HG03108 (cell line): ENCODE data around the gene IDE.
"Not testable (repeated sequence)": the region's sequence is repeated elsewhere in the genome, so short reads cannot be mapped to it uniquely, and the experiment has no call there.

ENCODE experiments used
- ATAC-seq: cut with Tn5 transposase; IDR thresholded peaks from one replicate; pipeline ENCODE4 v1.9.1; 2021; ENCODE audit warnings: moderate library complexity; ENCODE audit not compliant: unreplicated experiment

The IDE gene

GRCh38 chr10:92493362-92493761, 80.5 kb downstream of the IDE start:
- no peak for ATAC-seq

- no peak for ATAC-seq
Observed at GRCh38 chr10:92492748-92493240, 81.1 kb downstream of the IDE start.

- no peak for ATAC-seq
Observed at GRCh38 chr10:92490387-92490786, 83.5 kb downstream of the IDE start.

- no peak for ATAC-seq
Observed at GRCh38 chr10:92486637-92487036, 87.3 kb downstream of the IDE start.

GRCh38 chr10:92483539-92483938, 90.4 kb downstream of the IDE start:
- no peak for ATAC-seq

- no peak for ATAC-seq
Observed at GRCh38 chr10:92480413-92480812, 93.5 kb downstream of the IDE start.

GRCh38 chr10:92479547-92479946, 94.3 kb downstream of the IDE start:
- ATAC-seq = no peak

- ATAC-seq = no peak
Observed at GRCh38 chr10:92478536-92478935, 95.4 kb downstream of the IDE start.

- ATAC-seq = no peak
Observed at GRCh38 chr10:92475357-92475868, 98.5 kb downstream of the IDE start.

GRCh38 chr10:92470026-92470425, 103.9 kb downstream of the IDE start:
- no peak for ATAC-seq

GRCh38 chr10:92464364-92464763, 109.5 kb downstream of the IDE start:
- no peak for ATAC-seq

- ATAC-seq = no peak
Observed at GRCh38 chr10:92463582-92463981, 110.3 kb downstream of the IDE start.

GRCh38 chr10:92454955-92455354, 118.9 kb downstream of the IDE start:
- ATAC-seq = not testable (repeated sequence)

GRCh38 chr10:92452313-92452712, 121.6 kb downstream of the IDE start:
- ATAC-seq = no peak

GRCh38 chr10:92451431-92451830, 122.5 kb downstream of the IDE start:
- no peak for ATAC-seq

GRCh38 chr10:92450896-92451295, 123.0 kb downstream of the IDE start:
- no peak for ATAC-seq

- ATAC-seq = no peak
Observed at GRCh38 chr10:92440578-92440977, 133.3 kb downstream of the IDE start.

GRCh38 chr10:92438220-92438619, 135.7 kb downstream of the IDE start:
- no peak for ATAC-seq

- no peak for ATAC-seq
Observed at GRCh38 chr10:92436611-92437010, 137.3 kb downstream of the IDE start.

- ATAC-seq = not testable (repeated sequence)
Observed at GRCh38 chr10:92436065-92436464, 137.8 kb downstream of the IDE start.

- no peak for ATAC-seq
Observed at GRCh38 chr10:92434385-92434784, 139.5 kb downstream of the IDE start.

GRCh38 chr10:92432596-92432995, 141.3 kb downstream of the IDE start:
- ATAC-seq = no peak

- no peak for ATAC-seq
Observed at GRCh38 chr10:92430103-92430502, 143.8 kb downstream of the IDE start.
